Measurements from ENCODE around the gene WWOX.

DNA sequence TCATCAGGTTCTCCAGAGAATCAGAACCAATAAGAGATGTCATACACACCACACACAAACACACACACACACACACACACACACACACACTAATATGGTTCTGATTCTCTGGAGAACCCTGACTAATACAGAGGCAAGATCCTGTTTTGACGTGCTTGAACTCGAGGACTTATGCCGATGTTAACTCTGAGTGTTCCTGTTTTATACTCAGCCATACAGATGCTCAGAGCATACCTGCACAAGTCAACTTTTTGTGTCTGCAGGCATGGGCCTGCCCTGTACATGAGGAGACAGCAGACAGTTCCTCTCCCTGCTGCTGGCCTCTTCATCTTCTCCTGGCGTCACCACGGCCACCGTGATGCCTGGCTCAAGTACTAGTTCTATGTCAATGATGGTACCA lies 635.9 kb downstream of the WWOX start:
- TF ChIP-seq, protein P1, sequence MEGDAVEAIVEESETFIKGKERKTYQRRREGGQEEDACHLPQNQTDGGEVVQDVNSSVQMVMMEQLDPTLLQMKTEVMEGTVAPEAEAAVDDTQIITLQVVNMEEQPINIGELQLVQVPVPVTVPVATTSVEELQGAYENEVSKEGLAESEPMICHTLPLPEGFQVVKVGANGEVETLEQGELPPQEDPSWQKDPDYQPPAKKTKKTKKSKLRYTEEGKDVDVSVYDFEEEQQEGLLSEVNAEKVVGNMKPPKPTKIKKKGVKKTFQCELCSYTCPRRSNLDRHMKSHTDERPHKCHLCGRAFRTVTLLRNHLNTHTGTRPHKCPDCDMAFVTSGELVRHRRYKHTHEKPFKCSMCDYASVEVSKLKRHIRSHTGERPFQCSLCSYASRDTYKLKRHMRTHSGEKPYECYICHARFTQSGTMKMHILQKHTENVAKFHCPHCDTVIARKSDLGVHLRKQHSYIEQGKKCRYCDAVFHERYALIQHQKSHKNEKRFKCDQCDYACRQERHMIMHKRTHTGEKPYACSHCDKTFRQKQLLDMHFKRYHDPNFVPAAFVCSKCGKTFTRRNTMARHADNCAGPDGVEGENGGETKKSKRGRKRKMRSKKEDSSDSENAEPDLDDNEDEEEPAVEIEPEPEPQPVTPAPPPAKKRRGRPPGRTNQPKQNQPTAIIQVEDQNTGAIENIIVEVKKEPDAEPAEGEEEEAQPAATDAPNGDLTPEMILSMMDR (optimal IDR thresholded peaks at IDR 0.05 in 1 of 3, IDR thresholded peaks at IDR 0.05 in 1 of 3, conservative IDR thresholded peaks at IDR 0.05 in 1 of 3; ENCODE audit: extremely low read depth in 1 of 3, insufficient read depth in 2 of 3, low read length in 3 of 3) = no peak
- no peak for TF ChIP-seq EZH2 (IDR thresholded peaks at IDR 0.05; ENCODE audit: low read length)

All from keratinocyte (primary cell).